ENCODE results near the gene ZNF296.
A peak's percentile ranks its signal among the peaks of the same experiment; 100 is the strongest.

The ZNF296 gene

DNA sequence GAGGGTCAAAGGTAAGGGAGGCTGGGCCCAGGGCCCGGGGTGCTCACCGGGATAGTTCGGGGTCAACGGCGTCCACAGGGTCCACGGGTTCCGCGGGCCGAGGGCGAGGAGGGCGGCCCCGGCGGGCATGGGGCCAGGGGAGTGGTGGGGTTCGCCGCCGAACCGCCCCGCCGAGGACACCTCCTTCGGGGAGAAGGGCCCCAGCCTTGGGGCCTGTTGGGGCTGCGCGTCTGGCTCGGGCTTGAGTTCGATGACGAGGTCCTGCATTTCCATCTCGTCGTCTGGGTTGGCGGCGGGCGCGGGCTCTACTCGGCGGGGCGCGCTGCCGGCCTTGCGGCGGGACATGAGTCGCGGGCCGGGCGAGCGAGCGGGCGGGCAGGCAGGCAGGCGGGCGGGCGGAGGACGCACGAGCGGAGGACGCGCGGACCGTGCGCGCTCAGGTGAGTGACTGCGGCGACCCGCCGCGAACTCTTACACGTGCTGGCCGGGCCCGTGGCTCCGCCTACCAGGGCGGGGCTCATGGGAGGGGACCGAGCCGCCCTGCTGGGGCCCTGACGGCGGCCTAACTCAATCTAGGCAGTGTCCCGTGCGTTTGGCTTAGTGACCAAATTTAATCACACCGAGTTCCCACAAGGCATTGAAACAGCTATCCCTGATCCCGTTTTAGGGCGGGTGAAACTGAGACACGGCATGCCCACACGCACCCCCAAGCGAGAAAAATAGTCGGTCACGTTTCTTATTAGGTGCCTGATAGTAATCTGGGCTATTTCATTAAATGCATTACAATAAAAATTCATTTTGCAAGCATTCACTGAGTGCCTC lies at the start of gene ZNF296:
Gene ZNF296, minus strand, starts transcription at position 450 of the 822 bp plus-strand sequence. Its CDS starts 105 bp downstream, at position 345.
- peak within 1 kb of the TSS; percentile 97 for H3K4me3 ChIP-seq (ENCODE audit: low read depth, low read length)
- DNase-seq (ENCODE audit: low read depth): peak; percentile 93
- TF ChIP-seq, protein P1, sequence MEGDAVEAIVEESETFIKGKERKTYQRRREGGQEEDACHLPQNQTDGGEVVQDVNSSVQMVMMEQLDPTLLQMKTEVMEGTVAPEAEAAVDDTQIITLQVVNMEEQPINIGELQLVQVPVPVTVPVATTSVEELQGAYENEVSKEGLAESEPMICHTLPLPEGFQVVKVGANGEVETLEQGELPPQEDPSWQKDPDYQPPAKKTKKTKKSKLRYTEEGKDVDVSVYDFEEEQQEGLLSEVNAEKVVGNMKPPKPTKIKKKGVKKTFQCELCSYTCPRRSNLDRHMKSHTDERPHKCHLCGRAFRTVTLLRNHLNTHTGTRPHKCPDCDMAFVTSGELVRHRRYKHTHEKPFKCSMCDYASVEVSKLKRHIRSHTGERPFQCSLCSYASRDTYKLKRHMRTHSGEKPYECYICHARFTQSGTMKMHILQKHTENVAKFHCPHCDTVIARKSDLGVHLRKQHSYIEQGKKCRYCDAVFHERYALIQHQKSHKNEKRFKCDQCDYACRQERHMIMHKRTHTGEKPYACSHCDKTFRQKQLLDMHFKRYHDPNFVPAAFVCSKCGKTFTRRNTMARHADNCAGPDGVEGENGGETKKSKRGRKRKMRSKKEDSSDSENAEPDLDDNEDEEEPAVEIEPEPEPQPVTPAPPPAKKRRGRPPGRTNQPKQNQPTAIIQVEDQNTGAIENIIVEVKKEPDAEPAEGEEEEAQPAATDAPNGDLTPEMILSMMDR (IDR thresholded peaks at IDR 0.05; ENCODE audit: insufficient read depth, low read depth, low read length, missing control alignments): no peak

- DNase-seq (ENCODE audit: low read depth): no peak
- no peak overlapping the region for H3K4me3 ChIP-seq (ENCODE audit: low read depth, low read length)
- TF ChIP-seq, protein P1 (IDR thresholded peaks at IDR 0.05; ENCODE audit: insufficient read depth, low read depth, low read length, missing control alignments): no peak
These were observed 49.1 kb upstream of the ZNF296 start for GRCh38 chr19:45125360-45125759.

- DNase-seq (ENCODE audit: low read depth): no peak
- H3K4me3 ChIP-seq (ENCODE audit: low read depth, low read length): no peak overlapping the region
- TF ChIP-seq, protein P1 (IDR thresholded peaks at IDR 0.05; ENCODE audit: insufficient read depth, low read depth, low read length, missing control alignments): no peak
These were observed 47.7 kb upstream of the ZNF296 start for GRCh38 chr19:45124021-45124420.

- TF ChIP-seq, protein P1 (IDR thresholded peaks at IDR 0.05; ENCODE audit: insufficient read depth, low read depth, low read length, missing control alignments): no peak
- DNase-seq (ENCODE audit: low read depth): no peak
- no peak overlapping the region for H3K4me3 ChIP-seq (ENCODE audit: low read depth, low read length)
These were observed 47.2 kb upstream of the ZNF296 start for GRCh38 chr19:45123440-45123850.

- no peak overlapping the region for H3K4me3 ChIP-seq (ENCODE audit: low read depth, low read length)
- no peak for DNase-seq (ENCODE audit: low read depth)
- TF ChIP-seq, protein P1 (IDR thresholded peaks at IDR 0.05; ENCODE audit: insufficient read depth, low read depth, low read length, missing control alignments): no peak
These were observed 46.6 kb upstream of the ZNF296 start for GRCh38 chr19:45122832-45123231.

DNA sequence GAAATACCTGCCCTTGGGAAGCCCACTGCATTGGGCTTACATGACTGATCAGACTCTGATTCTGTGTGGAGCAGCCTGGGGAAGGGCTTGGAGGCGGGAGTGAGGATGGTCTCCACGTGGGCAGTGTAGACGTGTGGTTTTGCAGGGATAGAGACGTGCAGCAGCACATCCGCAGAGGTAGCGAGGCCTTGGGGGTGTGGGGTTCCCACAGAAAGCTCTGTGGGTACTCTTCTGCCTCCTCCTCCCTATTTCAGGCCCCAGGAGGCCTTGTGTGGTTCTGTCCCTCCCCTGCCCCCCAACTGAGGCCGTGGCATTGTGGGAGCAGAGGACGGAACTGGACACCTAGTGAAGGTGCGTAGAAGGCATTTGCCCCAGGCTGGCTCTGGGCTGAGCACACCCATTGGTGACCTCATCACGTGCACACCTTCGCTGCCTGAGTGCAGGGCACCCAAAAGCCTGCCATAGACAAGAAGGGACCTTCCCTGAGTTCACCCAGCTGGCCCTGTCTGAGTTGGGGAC lies 45.6 kb upstream of the ZNF296 start:
- DNase-seq (ENCODE audit: low read depth): no peak
- TF ChIP-seq, protein P1 (IDR thresholded peaks at IDR 0.05; ENCODE audit: insufficient read depth, low read depth, low read length, missing control alignments): no peak
- no peak overlapping the region for H3K4me3 ChIP-seq (ENCODE audit: low read depth, low read length)
